GM23248 (cell line): ENCODE measurements around the gene RDX. TPM values are rescaled to one million over a fixed set of nuclear protein-coding genes. Genes with fewer than 3 reads are reported as not detected.
A peak's percentile ranks its signal among the peaks of the same experiment; 100 is the strongest.

Experiments used
- DNase-seq: peaks from one replicate; pipeline ENCODE4 v3.0.0-alpha.2; 2015
- H2AFZ ChIP-seq: fragments of 200-600 bp; sonication (generic); 2 replicates; pipeline ENCODE4 v1.6.1; 2016; ENCODE audit warnings: antibody characterized with exemption
- H3F3A ChIP-seq: fragments of 200-600 bp; sonication (generic); 2 replicates; pipeline ENCODE4 v1.6.1; 2016; ENCODE audit warnings: mild to moderate bottlenecking, antibody characterized with exemption, mixed run types; ENCODE audit not compliant: insufficient read depth
- H3K27ac ChIP-seq: fragments of 200-600 bp; sonication (generic); 2 replicates; pipeline ENCODE4 v1.5.1; 2016; ENCODE audit warnings: mild to moderate bottlenecking
- H3K27me3 ChIP-seq: fragments of 200-600 bp; sonication (generic); replicated peaks from 2 replicates; pipeline ENCODE4 v1.6.1; 2016; ENCODE audit warnings: mild to moderate bottlenecking; ENCODE audit not compliant: insufficient read depth
- H3K36me3 ChIP-seq: fragments of 200-600 bp; sonication (generic); 2 replicates; pipeline ENCODE4 v1.6.1; 2016; ENCODE audit warnings: low read depth, mild to moderate bottlenecking
- H3K4me1 ChIP-seq: fragments of 200-600 bp; sonication (generic); 2 replicates; pipeline ENCODE4 v1.6.1; 2016; ENCODE audit warnings: mild to moderate bottlenecking; ENCODE audit not compliant: insufficient read depth
- H3K4me2 ChIP-seq: fragments of 200-600 bp; sonication (generic); one replicate; pipeline ENCODE4 v1.6.1; 2016; ENCODE audit warnings: mild to moderate bottlenecking; ENCODE audit not compliant: unreplicated experiment
- H3K4me3 ChIP-seq: fragments of 200-600 bp; sonication (generic); 2 replicates; pipeline ENCODE4 v1.5.1; 2016; ENCODE audit warnings: mild to moderate bottlenecking
- H3K79me2 ChIP-seq: fragments of 200-600 bp; sonication (generic); 2 replicates; pipeline ENCODE4 v1.6.1; 2016; ENCODE audit warnings: mild to moderate bottlenecking; ENCODE audit not compliant: insufficient read depth
- H3K9ac ChIP-seq: fragments of 200-600 bp; sonication (generic); 2 replicates; pipeline ENCODE4 v1.6.1; 2016; ENCODE audit warnings: mild to moderate bottlenecking
- H3K9me2 ChIP-seq: fragments of 200-600 bp; sonication (generic); 2 replicates; pipeline ENCODE4 v1.6.1; 2016; ENCODE audit warnings: mixed run types, mild to moderate bottlenecking, moderate library complexity; ENCODE audit not compliant: insufficient read depth
- H3K9me3 ChIP-seq: fragments of 200-600 bp; sonication (generic); one replicate; pipeline ENCODE4 v1.6.1; 2017; ENCODE audit warnings: low read depth
- H4K20me1 ChIP-seq: fragments of 200-600 bp; sonication (generic); 2 replicates; pipeline ENCODE4 v1.6.0; 2016; ENCODE audit not compliant: insufficient read depth
- EZH2 ChIP-seq: fragments of 200-600 bp; sonication (generic); IDR thresholded peaks from 2 replicates; pipeline ENCODE4 v1.6.1; 2018; ENCODE audit warnings: antibody characterized with exemption, mild to moderate bottlenecking; ENCODE audit not compliant: insufficient read depth, poor library complexity, severe bottlenecking
- EZH2phosphoT487 ChIP-seq: fragments of 200-600 bp; sonication (generic); IDR thresholded peaks from 2 replicates; pipeline ENCODE4 v1.6.1; 2018; ENCODE audit warnings: antibody characterized with exemption, moderate library complexity, mild to moderate bottlenecking, low read depth; ENCODE audit not compliant: insufficient read depth
- WGBS, 2 experiments: methylation state at CpG; one replicate each; pipeline ENCODE4 v1.1.6; 2015 to 2017; ENCODE audit warnings: low lambda C conversion rate in 2 of 2, low coverage in 1 of 2; ENCODE audit errors: missing lambda C conversion rate in 2 of 2; 5-methylcytosine and 5-hydroxymethylcytosine counted together
- in situ Hi-C: fragments of 300-500 bp; cut with MboI; formaldehyde crosslinking; loops from 2 replicates; pipeline ENCODE4 v1.15.0; 2020
- polyA plus RNA-seq: library from polyadenylated mRNA; unstranded; fragments of >200 nt; fragmentation: Nextera tagmentation; extraction: Ambion mirVana; gene quantifications from 2 replicates; pipeline ENCODE4 v1.2.1, GENCODE V29; 2016
- total RNA-seq: library from RNA; depleted of rRNA; stranded (reverse); fragments of >200 nt; shearing (Covaris generic); gene quantifications from 2 replicates; pipeline ENCODE4 v1.2.3, GENCODE V29; 2014

RDX gene
- total and polyA plus RNA-seq, 2 experiments from 2014 or later = 69.5 to 95.4 TPM

DNA sequence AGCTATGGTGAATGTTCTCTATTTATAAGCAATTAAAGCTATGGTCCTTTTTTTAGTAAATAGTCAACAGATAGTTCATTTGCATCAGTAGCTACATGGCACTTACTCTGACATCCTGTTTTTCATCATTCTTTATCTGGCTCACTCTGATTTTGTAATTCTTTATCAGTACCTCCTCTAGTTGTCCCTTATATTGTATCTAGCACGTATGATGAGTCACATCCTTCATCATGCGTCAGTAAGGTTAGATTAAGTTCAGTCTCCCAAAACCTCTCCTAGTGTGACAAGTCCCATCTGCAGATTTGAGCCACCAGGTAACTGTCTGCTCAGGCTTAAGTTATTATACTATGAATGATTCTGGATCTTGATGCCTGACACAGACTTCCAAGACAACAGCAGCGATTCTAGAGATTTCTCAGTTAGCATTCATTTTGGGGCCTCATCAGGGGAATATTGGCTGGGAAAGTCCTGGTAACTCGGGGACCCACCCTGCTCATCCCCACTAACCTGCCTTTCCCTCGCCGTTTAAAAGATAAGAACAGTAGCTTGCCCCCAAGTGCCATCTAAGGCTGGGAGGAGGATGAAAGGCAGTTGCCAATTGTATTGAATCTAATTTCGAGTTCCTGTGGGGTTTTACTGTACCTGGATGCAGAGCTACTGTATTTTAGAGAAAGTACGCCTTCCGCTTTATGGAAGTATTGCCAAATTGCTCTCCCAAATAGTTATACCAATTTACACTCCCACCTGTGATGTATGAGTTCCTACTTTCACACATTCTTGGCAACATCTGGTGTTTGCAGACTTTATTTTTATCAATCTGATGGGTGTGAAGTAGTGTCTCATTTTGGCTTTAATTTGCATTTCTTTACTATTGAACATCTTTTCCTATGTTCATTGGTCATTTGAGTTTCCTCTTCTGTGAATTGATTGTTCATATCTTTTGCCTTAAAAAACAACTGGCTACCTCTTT is 147.4 kb downstream of the RDX start:
- no peak overlapping the region for H3K4me3 ChIP-seq
- no peaks in the 10 kb centered on the region for H3K9me3 ChIP-seq
- WGBS, 2 experiments = 61 to 63% methylated on average over 9 of the region's 9 CpGs
- peak overlapping the region; percentile 56 for H3K27ac ChIP-seq
- in situ Hi-C loops = no loop called here
- H3K4me2 ChIP-seq = peak overlapping the region; percentile 41
- no peaks in the 10 kb centered on the region for H3K9me2 ChIP-seq
- H3K79me2 ChIP-seq = peaks cover 26% of the 10 kb centered on the region
- H4K20me1 ChIP-seq = no peaks in the 10 kb centered on the region
- no peak overlapping the region for H2AFZ ChIP-seq
- TF ChIP-seq EZH2phosphoT487 = no peak
- TF ChIP-seq EZH2 = no peak
- H3K9ac ChIP-seq = no peak overlapping the region
- peaks cover 28% of the 10 kb centered on the region for H3K4me1 ChIP-seq
- H3K36me3 ChIP-seq = no peaks in the 10 kb centered on the region
- no peaks in the 10 kb centered on the region for H3K27me3 ChIP-seq
- DNase-seq = peak; percentile 71
- H3F3A ChIP-seq = peaks cover 29% of the 10 kb centered on the region; the same call in 1 of the 2 replicates

DNA sequence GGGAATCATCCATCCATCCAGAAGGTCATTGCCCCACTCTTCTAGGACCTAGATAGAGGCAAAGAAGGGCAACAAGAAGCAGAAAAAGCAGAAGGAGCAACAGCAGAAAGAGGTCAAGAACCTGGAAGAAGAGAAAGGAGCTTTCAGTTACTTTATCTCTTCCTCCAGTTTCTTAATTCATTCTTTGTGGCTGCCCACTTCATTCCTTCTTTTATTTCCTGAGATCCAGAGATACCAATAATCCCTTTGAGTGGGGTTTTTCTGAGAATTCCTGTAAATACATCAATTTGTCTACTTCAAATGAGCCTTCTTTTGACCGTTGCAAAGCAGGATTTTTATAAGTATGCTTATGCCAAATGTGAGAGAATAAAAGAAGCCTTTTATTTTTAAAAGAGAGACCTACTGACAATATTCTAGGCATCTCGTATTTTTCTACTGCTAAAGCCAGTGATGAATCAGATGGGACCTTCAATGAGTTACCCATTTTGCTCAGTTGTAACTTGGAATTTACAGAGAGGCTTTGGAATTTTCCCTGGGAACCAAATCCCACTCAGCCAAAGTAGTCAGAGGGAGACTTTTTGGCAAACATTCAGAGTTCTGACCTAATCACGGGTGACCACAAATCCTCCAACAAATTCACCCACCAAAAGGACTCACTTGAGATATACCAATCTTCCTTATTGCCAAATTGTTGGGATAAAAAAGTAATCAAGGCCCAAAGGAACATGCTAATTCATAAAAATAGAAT is 148.3 kb downstream of the RDX start:
- Histone ChIP-seq H4K20me1 (no peaks in the 10 kb centered on the region), H3K9me2 (no peaks in the 10 kb centered on the region), H3K4me2 (peak overlapping the region; percentile 41), H2AFZ (no peak overlapping the region), H3K36me3 (no peaks in the 10 kb centered on the region), H3K9me3 (no peaks in the 10 kb centered on the region), H3K4me3 (no peak overlapping the region), H3K4me1 (peaks cover 28% of the 10 kb centered on the region), H3F3A (peaks cover 29% of the 10 kb centered on the region; the same call in 1 of the 2 replicates), H3K27ac (peak overlapping the region; percentile 56), H3K9ac (no peak overlapping the region), H3K79me2 (peaks cover 30% of the 10 kb centered on the region), H3K27me3 (no peaks in the 10 kb centered on the region)
- TF ChIP-seq EZH2phosphoT487 = no peak
- no peak for TF ChIP-seq EZH2
- peak; percentile 83 for DNase-seq
- in situ Hi-C loops = no loop called here
- WGBS, 2 experiments = 37% methylated on average over 3 of the region's 3 CpGs

- Histone ChIP-seq H3K9ac (no peak overlapping the region), H3K79me2 (peaks cover 43% of the 10 kb centered on the region), H3K9me3 (no peaks in the 10 kb centered on the region), H4K20me1 (no peaks in the 10 kb centered on the region), H3K4me3 (no peak overlapping the region), H3K27me3 (no peaks in the 10 kb centered on the region), H3F3A (peaks cover 4% of the 10 kb centered on the region; the same call in 1 of the 2 replicates), H2AFZ (no peak overlapping the region), H3K4me2 (no peak overlapping the region), H3K4me1 (no peaks in the 10 kb centered on the region), H3K36me3 (peaks cover 6% of the 10 kb centered on the region; the same call in 1 of the 2 replicates), H3K9me2 (no peaks in the 10 kb centered on the region), H3K27ac (no peak overlapping the region)
- in situ Hi-C loops = no loop called here
- TF ChIP-seq EZH2phosphoT487 = no peak
- no peak for TF ChIP-seq EZH2
- DNase-seq = peak; percentile 7
These were observed 154.6 kb downstream of the RDX start for GRCh38 chr11:110141812-110142211.

- TF ChIP-seq EZH2 (no peak), EZH2phosphoT487 (no peak)
- 89 to 91% methylated on average over 6 of the region's 6 CpGs for WGBS, 2 experiments
- in situ Hi-C loops = no loop called here
- Histone ChIP-seq H3K27ac (no peak overlapping the region), H3K27me3 (no peaks in the 10 kb centered on the region), H2AFZ (no peak overlapping the region), H3K79me2 (peaks cover 75% of the 10 kb centered on the region), H4K20me1 (no peaks in the 10 kb centered on the region), H3F3A (no peaks in the 10 kb centered on the region), H3K9me3 (no peaks in the 10 kb centered on the region), H3K4me3 (no peak overlapping the region), H3K9ac (no peak overlapping the region), H3K4me2 (no peak overlapping the region), H3K4me1 (no peaks in the 10 kb centered on the region), H3K9me2 (no peaks in the 10 kb centered on the region), H3K36me3 (peaks cover 6% of the 10 kb centered on the region; the same call in 1 of the 2 replicates)
- DNase-seq = no peak
These were observed 162.3 kb downstream of the RDX start for GRCh38 chr11:110134110-110134509.
